ENCODE data around the gene SFXN4.

GRCh38 chr10:119119400-119119799 is 46.1 kb downstream of the SFXN4 start:
- TF ChIP-seq CTCF (IDR thresholded peaks at IDR 0.05; ENCODE audit: low read depth, low read length, missing input control) (no peak), MAX (IDR thresholded peaks at IDR 0.05) (no peak)
